ENCODE data around the gene ALDH3B1.

Gene ALDH3B1

DNA sequence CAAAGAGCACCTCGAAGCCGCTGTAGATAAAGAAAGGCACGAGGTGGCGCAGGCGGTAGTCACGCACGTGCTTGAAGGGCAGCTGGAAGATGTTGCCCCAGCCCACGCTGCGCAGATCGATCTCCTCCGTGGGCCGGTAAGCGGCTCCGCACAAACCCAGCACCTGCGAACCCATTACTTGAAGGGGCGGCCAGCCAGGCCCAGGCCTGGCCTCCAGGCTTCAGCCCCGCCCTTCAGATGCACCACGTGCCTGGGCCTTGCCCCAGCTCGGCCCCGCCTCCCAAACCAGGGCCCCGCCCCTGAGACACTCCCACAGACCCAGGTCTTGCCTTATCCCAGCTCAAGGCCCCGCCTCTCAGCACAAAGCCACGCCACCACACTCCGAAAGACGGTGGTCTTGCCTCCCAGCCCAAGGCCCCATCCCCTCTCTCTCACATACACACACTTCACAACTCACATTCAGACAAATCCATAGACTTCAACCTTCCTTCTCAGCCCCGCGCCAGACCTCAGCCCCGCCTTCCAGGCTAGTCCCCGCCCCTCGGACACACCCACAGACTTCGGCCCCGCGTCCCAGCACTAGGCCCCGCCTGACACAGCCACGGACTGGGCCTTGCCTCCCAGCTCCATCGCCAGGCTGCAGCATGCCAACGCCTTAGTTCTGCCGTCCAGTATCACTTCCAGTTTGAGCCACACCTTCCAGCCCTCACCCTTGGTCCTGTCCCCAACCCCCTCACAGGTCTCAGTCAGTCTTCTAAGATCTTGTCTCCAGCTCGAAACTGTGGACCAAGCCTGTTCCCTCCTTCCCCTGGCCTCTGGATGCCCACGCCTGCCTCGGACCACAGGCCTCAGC, 13.3 kb upstream of the ALDH3B1 start:
- in situ Hi-C loops (cut with MboI; ENCODE audit: low sequenced_read_pairs), result no loop called here

DNA sequence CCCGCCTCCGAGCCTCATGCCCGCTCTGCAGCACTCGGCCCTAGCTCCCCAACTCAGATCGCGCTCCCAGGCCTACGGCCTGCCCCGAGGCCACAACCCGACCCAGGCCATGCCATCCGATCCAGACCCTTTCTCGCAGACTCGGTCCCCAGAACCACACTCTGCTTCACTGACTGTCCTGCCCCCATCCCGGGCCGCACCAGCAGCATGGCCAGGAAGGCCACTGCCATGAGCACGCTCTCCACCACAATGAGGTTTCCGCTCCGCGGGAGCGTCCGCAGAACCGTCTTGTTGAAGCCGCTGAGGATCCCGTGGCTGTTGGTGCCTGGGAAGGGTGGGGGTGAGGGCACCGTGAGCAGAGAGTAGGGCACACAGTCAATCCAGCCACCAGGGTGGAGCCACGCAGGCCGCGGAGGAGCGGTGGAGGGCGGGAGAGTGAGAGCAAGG, 12.6 kb upstream of the ALDH3B1 start:
- in situ Hi-C loops (cut with MboI; ENCODE audit: low sequenced_read_pairs), result no loop called here

DNA sequence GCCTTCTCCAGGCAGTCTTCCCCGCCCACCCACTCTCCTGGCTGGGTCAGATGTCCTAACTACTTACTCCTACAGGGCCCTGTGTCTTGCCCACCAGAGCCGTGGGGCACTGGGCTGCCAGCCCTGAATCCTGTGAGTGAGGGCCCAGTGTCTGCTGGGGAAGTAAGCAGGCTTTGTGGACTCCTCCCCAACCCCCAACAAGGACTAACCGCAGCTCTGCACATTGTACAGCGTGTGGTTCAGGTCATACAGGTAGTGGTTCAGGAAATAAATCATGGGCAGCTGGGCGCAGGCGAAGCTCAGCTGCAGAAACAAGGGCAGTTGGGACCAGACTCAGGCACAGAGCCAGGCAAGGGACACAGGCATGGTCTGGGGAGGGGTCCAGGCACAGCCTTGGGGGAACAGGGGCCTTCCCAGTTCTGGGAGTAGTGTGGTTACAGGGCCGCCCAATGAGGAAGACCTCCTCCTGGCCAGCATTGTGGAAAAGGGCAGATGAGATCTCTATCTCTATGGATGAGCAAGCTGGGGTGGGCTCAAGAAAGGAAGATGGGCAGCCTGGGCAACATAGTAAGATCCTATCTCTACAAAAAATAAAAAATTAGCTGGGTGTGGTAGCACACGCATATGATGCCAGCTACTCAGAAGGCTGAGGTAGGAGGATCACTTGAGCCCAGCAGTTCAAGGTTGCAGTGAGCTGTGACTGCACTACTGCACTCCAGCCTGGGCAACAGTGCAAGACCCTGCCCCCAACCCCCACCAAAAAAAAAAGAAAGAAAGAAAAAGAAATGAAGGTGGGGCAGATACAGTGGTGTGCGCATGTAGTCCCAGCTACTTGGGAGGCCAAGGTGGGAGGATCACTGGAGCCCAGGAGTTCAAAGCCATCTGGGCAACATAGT, 11.7 kb upstream of the ALDH3B1 start:
- in situ Hi-C loops (cut with MboI; ENCODE audit: low sequenced_read_pairs), result no loop called here

DNA sequence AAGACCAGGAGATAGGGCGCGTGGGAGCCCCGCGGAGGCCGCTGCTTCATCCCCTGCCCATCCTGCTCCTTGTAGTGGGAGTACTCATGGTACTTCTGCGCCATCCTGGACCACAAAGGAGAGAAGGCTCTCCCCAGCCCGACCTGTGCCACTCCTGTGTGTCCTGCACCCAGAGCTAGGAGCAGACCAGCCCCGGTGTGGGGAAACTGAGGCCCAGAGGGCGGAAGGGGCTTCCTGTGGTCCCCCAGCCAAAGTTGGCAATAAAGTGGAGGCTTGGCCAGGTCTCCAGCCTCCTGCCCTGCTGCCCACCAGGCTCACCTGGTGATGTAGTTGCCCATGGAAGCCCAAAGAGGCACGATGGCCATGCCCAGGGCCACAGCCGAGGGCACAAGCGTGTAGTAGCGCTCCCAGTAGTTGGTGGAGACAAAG, 10.9 kb upstream of the ALDH3B1 start:
- in situ Hi-C loops (cut with MboI; ENCODE audit: low sequenced_read_pairs), result no loop called here

- in situ Hi-C loops (cut with MboI; ENCODE audit: low sequenced_read_pairs), result no loop called here
These were observed 10.4 kb upstream of the ALDH3B1 start for GRCh38 chr11:67999704-68000103.

DNA sequence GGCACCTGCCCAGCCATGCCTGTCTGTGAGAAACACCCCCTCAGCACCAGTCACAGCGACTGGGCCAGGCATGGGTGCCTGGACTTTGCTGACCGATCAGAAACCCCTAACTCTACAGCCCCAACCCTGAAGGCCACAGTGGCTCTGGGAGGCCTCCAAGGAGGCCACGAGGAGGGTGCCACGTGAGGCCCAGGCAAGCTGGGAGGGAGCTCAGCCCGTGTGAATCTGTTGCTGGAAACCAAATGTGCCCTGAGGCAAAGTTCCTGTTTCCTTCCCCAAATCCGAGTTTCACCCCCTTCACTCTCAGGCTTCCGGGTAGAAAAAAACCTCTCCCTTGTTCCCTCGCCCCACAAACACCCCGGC, 7.6 kb upstream of the ALDH3B1 start:
- in situ Hi-C loops (cut with MboI; ENCODE audit: low sequenced_read_pairs), result no loop called here

GRCh38 chr11:68002938-68003845, 6.9 kb upstream of the ALDH3B1 start:
- in situ Hi-C loops (cut with MboI; ENCODE audit: low sequenced_read_pairs), result no loop called here

DNA sequence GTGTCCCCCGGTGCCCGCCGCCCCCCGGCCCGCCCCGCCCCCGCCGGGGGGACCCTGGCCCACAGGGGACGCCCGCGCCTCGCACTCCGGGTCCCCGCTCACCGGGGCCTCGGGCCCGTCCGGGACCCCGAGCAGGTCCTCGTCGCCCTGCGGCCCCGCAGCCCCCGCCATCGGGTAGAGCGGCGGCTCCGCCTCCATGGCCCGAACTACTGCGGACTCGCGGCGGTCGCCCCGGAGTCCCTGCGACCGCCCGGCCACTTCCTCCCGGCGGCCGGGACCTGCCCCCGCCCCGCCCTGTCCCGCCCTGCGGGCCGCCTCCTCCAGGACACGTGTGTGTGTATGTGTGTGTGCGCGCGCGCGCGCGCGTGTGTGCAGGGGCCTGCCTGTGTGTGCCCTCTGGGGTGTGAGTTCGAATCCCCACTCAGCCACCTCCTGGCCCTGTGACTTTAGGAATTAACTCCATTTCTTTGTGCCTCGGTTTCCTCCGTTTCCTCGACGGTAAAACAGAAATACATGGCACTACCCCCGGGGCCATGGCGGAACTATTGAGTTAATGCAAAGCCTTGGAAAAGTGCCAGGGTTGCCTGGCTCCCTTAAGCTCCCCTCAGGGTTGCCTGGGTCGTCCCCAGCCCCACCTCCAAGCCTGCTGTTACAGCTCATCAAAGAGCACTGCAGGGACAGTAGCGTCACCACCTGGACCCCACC, 6.1 kb upstream of the ALDH3B1 start, which contains the start of gene UNC93B1:
Gene UNC93B1, minus strand, starts transcription at position 252 of the 705 bp plus-strand sequence. Its CDS starts 54 bp downstream, at position 198.
- in situ Hi-C loops (cut with MboI; ENCODE audit: low sequenced_read_pairs), result no loop called here

- in situ Hi-C loops (cut with MboI; ENCODE audit: low sequenced_read_pairs), result no loop called here
These were observed 5.4 kb upstream of the ALDH3B1 start for GRCh38 chr11:68004551-68005335.

DNA sequence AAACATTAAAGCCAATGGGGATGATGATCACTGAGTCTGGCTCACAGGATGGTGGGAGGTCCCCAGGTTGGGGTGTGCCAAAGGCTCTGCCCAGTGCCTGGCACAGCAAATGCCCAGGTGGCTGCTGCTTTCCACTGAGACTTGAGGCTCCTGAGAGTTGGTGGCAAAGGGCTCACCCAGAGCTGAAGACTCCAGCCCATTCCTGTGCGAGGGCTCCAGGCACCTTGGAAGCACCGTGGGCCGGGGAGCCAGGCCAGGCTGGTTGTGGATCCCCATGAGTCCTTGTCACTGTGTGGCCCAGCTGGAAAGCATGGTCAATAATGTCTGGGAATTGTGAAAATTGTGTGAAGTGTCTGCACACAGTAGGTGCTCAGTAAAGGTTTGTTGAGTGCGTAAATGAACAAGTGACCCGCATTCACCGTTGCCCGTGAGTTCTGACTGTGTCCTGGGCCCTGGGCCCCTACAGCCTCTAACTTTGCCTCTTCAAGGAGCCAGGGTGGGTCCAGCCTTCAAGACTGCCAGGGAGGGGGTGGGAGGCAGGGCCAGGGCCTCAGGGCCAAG, 3.4 kb upstream of the ALDH3B1 start:
- in situ Hi-C loops (cut with MboI; ENCODE audit: low sequenced_read_pairs), result no loop called here

DNA sequence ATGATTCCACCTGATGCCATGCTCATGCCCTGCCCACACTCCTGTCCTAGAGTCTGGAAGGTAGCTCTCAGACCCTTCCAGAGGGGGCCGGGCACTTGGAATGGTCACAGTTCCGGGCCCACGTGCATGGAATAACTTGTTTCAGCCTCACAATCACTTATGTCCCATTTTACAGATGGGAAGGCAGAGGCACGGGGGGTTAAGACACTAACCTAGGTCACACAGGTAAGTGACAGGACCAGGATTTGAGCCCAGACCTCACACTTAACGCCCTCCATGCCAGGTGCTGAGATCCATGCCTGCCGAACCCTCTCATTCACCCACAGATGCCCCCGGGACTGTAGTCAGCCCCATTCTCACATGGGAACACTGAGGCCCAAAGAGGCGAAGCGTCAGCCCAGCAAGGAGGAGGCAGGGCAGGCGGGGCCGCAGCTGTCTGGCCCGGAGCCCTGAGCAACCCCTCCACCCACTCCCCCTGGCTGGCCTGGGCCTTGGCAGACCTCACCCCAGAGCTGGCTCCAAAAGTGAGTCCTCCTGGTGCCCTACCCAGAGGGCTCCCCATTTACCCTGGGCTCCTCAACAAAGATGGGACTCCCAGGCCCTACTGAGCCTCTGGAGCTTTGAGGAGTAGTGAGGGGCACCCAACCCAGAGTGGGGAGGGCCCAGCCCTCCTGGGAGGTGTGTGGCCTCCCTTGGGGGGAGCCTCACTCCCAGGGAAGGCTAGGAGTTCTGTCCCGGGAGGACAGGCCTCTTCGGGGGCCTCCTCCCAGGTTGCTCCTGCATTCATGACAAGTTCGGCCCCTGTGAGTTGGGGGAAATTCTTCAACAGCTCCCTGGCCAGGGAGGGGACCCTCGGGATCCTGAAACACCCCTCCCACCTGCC, 2.4 kb upstream of the ALDH3B1 start:
- in situ Hi-C loops (cut with MboI; ENCODE audit: low sequenced_read_pairs), result no loop called here

DNA sequence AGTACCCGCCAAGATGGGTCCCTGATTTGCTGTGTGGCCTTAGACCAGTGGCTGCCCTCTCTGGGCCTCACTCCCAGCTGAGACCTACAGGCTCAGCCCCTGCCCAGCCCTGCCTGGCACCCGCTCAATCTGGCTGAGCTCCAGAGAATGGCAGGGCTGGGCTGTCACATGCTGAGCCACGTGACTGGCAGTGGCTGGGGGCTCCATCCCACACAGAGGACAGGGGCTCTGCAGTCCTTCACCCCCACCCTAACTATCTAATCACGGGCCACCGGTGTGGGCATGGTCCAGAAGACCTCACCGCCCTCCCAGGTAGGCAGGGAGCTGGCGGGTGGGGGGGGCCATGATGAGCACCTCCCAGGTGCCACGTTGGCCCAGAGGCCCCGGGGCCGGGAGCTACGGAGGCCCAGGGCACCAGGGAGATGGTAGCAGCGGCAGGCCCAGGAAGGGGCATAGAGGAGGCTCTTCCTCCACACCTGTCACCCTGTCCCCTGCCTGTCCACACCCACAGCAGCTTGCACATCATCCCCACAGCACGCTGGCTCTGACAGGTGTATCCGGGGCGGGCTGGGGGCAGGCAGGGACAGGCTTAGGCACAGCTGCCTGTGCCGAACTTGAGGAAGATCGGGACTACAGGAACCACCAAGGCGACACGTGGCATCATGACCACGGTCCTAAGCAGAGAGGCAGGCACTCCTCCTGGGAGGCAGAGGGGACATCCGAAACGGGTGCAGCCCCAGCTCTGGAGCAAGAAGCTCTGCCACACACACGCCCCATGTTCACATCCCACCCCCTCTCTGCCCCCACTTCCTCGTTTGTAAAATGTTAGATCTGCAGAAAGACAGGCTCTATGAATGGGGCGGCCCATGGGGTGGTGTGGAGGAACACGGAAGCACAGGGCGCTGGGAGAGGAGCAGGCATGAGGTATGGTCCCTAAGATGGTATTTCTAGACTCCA, 1.5 kb upstream of the ALDH3B1 start:
- in situ Hi-C loops (cut with MboI; ENCODE audit: low sequenced_read_pairs), result no loop called here

- in situ Hi-C loops (cut with MboI; ENCODE audit: low sequenced_read_pairs), result no loop called here
These were observed 587 bp upstream of the ALDH3B1 start for GRCh38 chr11:68009391-68010089.

GRCh38 chr11:68011051-68011943, 1.2 kb downstream of the ALDH3B1 start:
- in situ Hi-C loops (cut with MboI; ENCODE audit: low sequenced_read_pairs), result no loop called here

Data from HL-60/S4 (cell line).